ENCODE results near the gene ZBTB25.

- TF ChIP-seq EZH2phosphoT487 (IDR thresholded peaks at IDR 0.05; ENCODE audit: insufficient read depth, low read depth) (no peak), EZH2 (IDR thresholded peaks at IDR 0.05; ENCODE audit: insufficient read depth, poor library complexity, severe bottlenecking) (no peak)
These were observed 41.1 kb upstream of the ZBTB25 start for GRCh38 chr14:64544607-64545312.
